Nephron (organoid): ENCODE results near the gene SIRT3.

Experiments
- H3K27ac Mint-ChIP-seq, 3 experiments: 2 replicates each; pipeline ENCODE4 v1.8.0; 2020; ENCODE audit warnings: mixed read lengths in 3 of 3, mild to moderate bottlenecking in 2 of 3, moderate library complexity in 1 of 3
- H3K27me3 Mint-ChIP-seq: 2 replicates; pipeline ENCODE4 v1.8.0; 2021; ENCODE audit warnings: low read depth, mild to moderate bottlenecking, moderate library complexity, mixed read lengths
- H3K36me3 Mint-ChIP-seq: 2 replicates; pipeline ENCODE4 v1.8.0; 2020; ENCODE audit warnings: low read depth, mixed read lengths
- H3K4me1 Mint-ChIP-seq: 2 replicates; pipeline ENCODE4 v1.8.0; 2020; ENCODE audit warnings: mixed read lengths
- H3K4me3 Mint-ChIP-seq, 3 experiments: 2 replicates each; pipeline ENCODE4 v1.8.0; 2020; ENCODE audit warnings: mild to moderate bottlenecking in 3 of 3, mixed read lengths in 3 of 3, moderate library complexity in 2 of 3
- H3K9me3 Mint-ChIP-seq: 2 replicates; pipeline ENCODE4 v1.8.0; 2020; ENCODE audit warnings: mixed read lengths
- CTCF ChIP-seq, 3 experiments: fragments of 200-600 bp; sonication (generic); IDR thresholded peaks; one replicate each; pipeline ENCODE4 v1.5.0; 2021; ENCODE audit warnings: antibody characterized with exemption in 3 of 3; ENCODE audit not compliant: unreplicated experiment in 3 of 3

The SIRT3 gene

GRCh38 chr11:261624-262023 is 25.5 kb upstream of the SIRT3 start:
- no peak overlapping the region for H3K4me3 Mint-ChIP-seq
- TF ChIP-seq CTCF (IDR thresholded peaks at IDR 0.05; ENCODE audit: unreplicated experiment in 3 of 3): no peak
- no peak overlapping the region for H3K27ac Mint-ChIP-seq
- H3K4me1 Mint-ChIP-seq: no peaks in the 10 kb centered on the region
- H3K27me3 Mint-ChIP-seq: peaks cover 3% of the 10 kb centered on the region
- no peaks in the 10 kb centered on the region for H3K36me3 Mint-ChIP-seq
- peaks cover 13% of the 10 kb centered on the region for H3K9me3 Mint-ChIP-seq

DNA sequence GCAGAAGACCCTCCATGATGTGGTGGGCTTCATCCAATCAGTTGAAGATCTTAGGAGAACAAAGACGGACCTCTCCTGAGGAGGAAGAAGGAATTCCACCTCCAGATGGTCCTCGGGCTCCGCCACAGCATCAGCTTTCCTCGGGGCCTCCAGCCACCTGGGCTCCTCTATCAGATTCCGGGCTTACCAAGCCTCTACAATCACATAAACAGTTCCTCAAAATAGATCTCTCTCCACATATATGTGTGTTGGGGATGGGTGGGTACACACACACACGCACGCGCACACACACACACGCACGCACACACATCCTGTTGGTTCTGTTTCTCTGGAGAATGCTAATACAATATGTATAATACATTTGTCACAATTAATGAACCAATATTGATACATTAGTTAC is 23.3 kb upstream of the SIRT3 start:
- H3K36me3 Mint-ChIP-seq: no peaks in the 10 kb centered on the region
- H3K4me1 Mint-ChIP-seq: no peaks in the 10 kb centered on the region
- H3K27ac Mint-ChIP-seq: no peak overlapping the region
- peaks cover 3% of the 10 kb centered on the region for H3K27me3 Mint-ChIP-seq
- TF ChIP-seq CTCF (IDR thresholded peaks at IDR 0.05; ENCODE audit: unreplicated experiment in 3 of 3): no peak
- peaks cover 13% of the 10 kb centered on the region for H3K9me3 Mint-ChIP-seq
- no peak overlapping the region for H3K4me3 Mint-ChIP-seq

- Mint-ChIP-seq H3K27me3 (peaks cover 3% of the 10 kb centered on the region), H3K4me3 (no peak overlapping the region), H3K36me3 (peaks cover 6% of the 10 kb centered on the region), H3K9me3 (peaks cover 13% of the 10 kb centered on the region), H3K27ac (no peak overlapping the region), H3K4me1 (no peaks in the 10 kb centered on the region)
- TF ChIP-seq CTCF (IDR thresholded peaks at IDR 0.05; ENCODE audit: unreplicated experiment in 3 of 3): no peak
Observed at GRCh38 chr11:257766-258493, 21.8 kb upstream of the SIRT3 start.

DNA sequence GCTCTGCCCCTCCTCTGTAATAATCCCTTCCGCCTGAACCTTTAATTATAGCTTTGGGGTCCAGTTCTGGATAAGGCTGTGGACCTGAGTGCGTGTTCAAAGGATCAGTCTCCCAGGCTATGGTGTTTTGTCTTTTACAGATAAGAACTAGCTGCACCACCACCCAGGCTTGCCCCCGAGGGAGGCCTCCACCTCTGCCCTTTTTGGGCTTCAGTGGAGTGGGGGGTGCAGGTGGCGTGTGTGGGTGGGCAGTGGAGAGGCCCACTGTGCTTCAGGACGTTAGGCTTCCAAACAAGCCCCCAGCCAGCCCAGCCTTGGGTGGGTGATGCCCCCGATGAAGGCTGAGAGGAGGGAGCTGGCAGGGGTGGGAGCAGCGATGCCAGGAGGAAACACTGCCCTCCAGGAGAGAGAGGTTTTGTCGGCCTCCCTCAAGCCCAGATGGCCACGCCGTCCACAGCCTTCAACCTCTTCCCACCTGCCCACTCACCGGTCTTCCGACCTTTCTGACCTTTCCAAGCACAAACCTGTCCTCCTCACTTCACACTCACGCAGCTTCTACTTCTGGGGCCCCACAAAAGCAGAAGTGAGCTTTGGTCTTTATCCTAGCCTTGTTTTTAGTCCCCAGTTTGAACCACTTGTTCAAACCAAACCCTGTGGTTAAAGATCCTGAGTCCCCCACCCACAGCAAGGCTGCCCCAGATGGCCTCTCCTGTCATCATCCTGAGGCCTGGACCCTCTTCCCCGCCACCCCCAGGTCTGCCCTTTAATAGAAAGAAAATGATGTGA is 21.0 kb upstream of the SIRT3 start:
- Mint-ChIP-seq H3K4me3 (no peak overlapping the region), H3K36me3 (peaks cover 12% of the 10 kb centered on the region), H3K9me3 (peaks cover 11% of the 10 kb centered on the region), H3K4me1 (no peaks in the 10 kb centered on the region), H3K27ac (no peak overlapping the region), H3K27me3 (peaks cover 3% of the 10 kb centered on the region)
- TF ChIP-seq CTCF (IDR thresholded peaks at IDR 0.05; ENCODE audit: unreplicated experiment in 3 of 3): no peak

GRCh38 chr11:255816-256215 is 19.7 kb upstream of the SIRT3 start:
- Mint-ChIP-seq H3K4me3 (no peak overlapping the region), H3K36me3 (peaks cover 24% of the 10 kb centered on the region), H3K27me3 (peaks cover 6% of the 10 kb centered on the region), H3K4me1 (no peaks in the 10 kb centered on the region), H3K27ac (no peak overlapping the region), H3K9me3 (peaks cover 2% of the 10 kb centered on the region)
- no peak for TF ChIP-seq CTCF (IDR thresholded peaks at IDR 0.05; ENCODE audit: unreplicated experiment in 3 of 3)
